Thyroid gland (tissue), 4 donors: Measurements from ENCODE around the gene PRM2.

Experiments used
- CTCF ChIP-seq, 6 experiments: fragments of 200-600 bp in 3 of 6; fragments of 450-650 bp in 3 of 6; sonication (generic) in 3 of 6; IDR thresholded peaks; one replicate each; pipeline ENCODE4 v1.5.1; 2016 to 2019; ENCODE audit warnings: antibody characterized with exemption in 6 of 6, mild to moderate bottlenecking in 2 of 6, inconsistent platforms in 1 of 6, moderate library complexity in 1 of 6
- POLR2A ChIP-seq, 2 donors: fragments of 450-650 bp; IDR thresholded peaks; one replicate each; pipeline ENCODE4 v1.6.1; 2017; ENCODE audit warnings: antibody characterized with exemption in 2 of 2, mild to moderate bottlenecking in 2 of 2, moderate library complexity in 1 of 2

GRCh38 chr16:11268921-11269375, 7.3 kb downstream of the PRM2 start, which contains the start of gene TNP2:
- TF ChIP-seq CTCF (IDR thresholded peaks at IDR 0.05) (no peak), POLR2A (IDR thresholded peaks at IDR 0.05) (no peak)
